ENCODE measurements around the gene DCANP1.

DNA sequence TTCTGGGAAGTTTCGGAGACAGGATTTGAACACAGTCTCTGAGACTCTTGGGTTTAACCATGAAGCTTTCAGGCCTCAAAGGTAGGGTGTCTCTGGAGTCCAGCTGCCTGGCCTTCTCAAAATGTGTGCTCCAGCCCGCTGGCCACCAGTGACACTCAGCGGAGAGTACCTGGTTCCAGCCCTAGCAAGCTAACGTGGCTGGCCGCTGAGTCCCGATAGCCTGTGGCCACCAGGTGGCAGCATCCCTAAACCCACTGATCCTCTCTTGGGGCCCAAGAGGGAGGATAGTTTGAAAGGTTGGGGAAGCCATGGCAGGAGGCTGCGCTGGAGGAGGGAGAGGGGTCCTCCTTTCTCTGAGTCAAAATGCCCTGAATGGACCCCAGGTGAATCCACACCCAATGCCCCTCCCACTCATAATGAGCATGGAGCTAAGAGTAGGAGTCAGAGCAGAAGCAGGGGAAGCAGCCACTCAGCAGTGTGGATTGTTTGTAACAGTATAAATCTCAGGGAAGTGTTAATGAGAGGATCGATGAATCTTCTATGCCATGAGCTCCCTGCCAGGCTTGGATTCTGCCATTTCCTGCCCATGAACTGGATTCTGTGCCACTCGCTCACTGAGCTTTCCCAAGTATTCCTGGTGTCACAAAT is 10.4 kb upstream of the DCANP1 start:
- TF ChIP-seq, protein P1, sequence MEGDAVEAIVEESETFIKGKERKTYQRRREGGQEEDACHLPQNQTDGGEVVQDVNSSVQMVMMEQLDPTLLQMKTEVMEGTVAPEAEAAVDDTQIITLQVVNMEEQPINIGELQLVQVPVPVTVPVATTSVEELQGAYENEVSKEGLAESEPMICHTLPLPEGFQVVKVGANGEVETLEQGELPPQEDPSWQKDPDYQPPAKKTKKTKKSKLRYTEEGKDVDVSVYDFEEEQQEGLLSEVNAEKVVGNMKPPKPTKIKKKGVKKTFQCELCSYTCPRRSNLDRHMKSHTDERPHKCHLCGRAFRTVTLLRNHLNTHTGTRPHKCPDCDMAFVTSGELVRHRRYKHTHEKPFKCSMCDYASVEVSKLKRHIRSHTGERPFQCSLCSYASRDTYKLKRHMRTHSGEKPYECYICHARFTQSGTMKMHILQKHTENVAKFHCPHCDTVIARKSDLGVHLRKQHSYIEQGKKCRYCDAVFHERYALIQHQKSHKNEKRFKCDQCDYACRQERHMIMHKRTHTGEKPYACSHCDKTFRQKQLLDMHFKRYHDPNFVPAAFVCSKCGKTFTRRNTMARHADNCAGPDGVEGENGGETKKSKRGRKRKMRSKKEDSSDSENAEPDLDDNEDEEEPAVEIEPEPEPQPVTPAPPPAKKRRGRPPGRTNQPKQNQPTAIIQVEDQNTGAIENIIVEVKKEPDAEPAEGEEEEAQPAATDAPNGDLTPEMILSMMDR (conservative IDR thresholded peaks at IDR 0.05): peak; percentile 97
- no peak for TF ChIP-seq ZFX (IDR thresholded peaks at IDR 0.05)

All from C4-2B (cell line).